Measurements from ENCODE around the gene SLC30A5. TPM values are rescaled to one million over a fixed set of nuclear protein-coding genes. Genes with fewer than 3 reads are reported as not detected.
A peak's percentile ranks its signal among the peaks of the same experiment; 100 is the strongest.

Gene SLC30A5
- total RNA-seq, 1 donor from 2014 or later, result 45.0 TPM

- peak overlapping the region; percentile 97 for H3K4me3 Mint-ChIP-seq (ENCODE audit: low read depth)
- DNase-seq (ENCODE audit: low spot score, unreplicated experiment), result no peak
These were observed 73.7 kb downstream of the SLC30A5 start for GRCh38 chr5:69167493-69167855.

GRCh38 chr5:69167929-69168328 is 74.1 kb downstream of the SLC30A5 start:
- no peak for DNase-seq (ENCODE audit: low spot score, unreplicated experiment)
- Mint-ChIP-seq H3K27ac (peak overlapping the region; percentile 98), H3K36me3 (ENCODE audit: insufficient read depth) (peaks cover 18% of the 10 kb centered on the region), H3K4me1 (ENCODE audit: low read depth) (peaks cover 17% of the 10 kb centered on the region), H3K9me3 (ENCODE audit: low read depth) (peaks cover 8% of the 10 kb centered on the region), H3K27me3 (no peaks in the 10 kb centered on the region), H3K4me3 (ENCODE audit: low read depth) (peak overlapping the region; percentile 97)
- TF ChIP-seq, protein P1, sequence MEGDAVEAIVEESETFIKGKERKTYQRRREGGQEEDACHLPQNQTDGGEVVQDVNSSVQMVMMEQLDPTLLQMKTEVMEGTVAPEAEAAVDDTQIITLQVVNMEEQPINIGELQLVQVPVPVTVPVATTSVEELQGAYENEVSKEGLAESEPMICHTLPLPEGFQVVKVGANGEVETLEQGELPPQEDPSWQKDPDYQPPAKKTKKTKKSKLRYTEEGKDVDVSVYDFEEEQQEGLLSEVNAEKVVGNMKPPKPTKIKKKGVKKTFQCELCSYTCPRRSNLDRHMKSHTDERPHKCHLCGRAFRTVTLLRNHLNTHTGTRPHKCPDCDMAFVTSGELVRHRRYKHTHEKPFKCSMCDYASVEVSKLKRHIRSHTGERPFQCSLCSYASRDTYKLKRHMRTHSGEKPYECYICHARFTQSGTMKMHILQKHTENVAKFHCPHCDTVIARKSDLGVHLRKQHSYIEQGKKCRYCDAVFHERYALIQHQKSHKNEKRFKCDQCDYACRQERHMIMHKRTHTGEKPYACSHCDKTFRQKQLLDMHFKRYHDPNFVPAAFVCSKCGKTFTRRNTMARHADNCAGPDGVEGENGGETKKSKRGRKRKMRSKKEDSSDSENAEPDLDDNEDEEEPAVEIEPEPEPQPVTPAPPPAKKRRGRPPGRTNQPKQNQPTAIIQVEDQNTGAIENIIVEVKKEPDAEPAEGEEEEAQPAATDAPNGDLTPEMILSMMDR (IDR thresholded peaks at IDR 0.05; ENCODE audit: unreplicated experiment), result no peak

More at GRCh38 chr5:69167493-69167855, 73.7 kb downstream of the SLC30A5 start:
- H3K4me1 Mint-ChIP-seq (ENCODE audit: low read depth), result peaks cover 17% of the 10 kb centered on the region
- peaks cover 8% of the 10 kb centered on the region for H3K9me3 Mint-ChIP-seq (ENCODE audit: low read depth)
- H3K27ac Mint-ChIP-seq, result peak overlapping the region; percentile 98
- no peaks in the 10 kb centered on the region for H3K27me3 Mint-ChIP-seq
- TF ChIP-seq, protein P1 (IDR thresholded peaks at IDR 0.05; ENCODE audit: unreplicated experiment), result no peak
- H3K36me3 Mint-ChIP-seq (ENCODE audit: insufficient read depth), result peaks cover 18% of the 10 kb centered on the region

DNA sequence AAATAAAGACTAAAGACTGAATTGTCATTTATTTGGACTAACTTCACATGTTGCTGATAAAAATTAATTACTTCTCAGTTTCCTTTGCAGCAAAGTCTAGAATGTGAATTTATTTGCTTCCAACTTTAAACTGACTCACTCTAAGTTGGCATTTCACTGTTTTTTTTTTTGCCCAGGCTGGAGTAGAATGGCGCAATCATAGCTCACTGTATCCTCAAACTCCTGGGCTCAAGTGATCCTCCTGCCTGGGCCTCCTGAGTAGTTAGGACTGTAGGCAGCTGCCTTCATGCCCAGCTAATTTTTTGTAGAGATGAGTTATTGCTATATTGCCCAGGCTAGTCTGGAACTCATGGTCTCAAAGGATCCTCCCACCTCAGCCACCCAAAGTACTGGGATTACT is 76.7 kb downstream of the SLC30A5 start:
- Mint-ChIP-seq H3K27ac (no peak overlapping the region), H3K27me3 (no peaks in the 10 kb centered on the region), H3K4me1 (ENCODE audit: low read depth) (peaks cover 17% of the 10 kb centered on the region), H3K4me3 (ENCODE audit: low read depth) (no peak overlapping the region), H3K9me3 (ENCODE audit: low read depth) (peaks cover 8% of the 10 kb centered on the region), H3K36me3 (ENCODE audit: insufficient read depth) (peaks cover 26% of the 10 kb centered on the region)
- no peak for DNase-seq (ENCODE audit: low spot score, unreplicated experiment)
- TF ChIP-seq, protein P1 (IDR thresholded peaks at IDR 0.05; ENCODE audit: unreplicated experiment), result no peak

DNA sequence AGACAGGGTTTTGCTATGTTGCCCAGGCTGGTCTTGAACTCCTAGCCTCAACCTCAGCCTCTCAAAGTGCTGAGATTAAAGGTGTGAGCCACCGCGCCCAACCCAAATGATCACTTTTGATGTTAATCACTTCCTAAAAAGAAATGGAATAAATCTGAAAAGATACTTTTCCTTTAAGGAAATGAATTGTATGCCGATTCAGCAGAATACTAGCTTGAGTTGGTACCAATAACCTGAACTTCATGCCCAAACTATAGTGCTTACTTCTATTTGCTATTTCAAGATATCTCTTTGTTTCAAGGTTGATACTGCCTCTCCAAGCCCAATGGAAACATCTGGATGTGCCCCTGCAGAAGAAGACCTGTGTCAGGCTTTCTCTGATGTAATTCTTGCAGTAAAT is 77.2 kb downstream of the SLC30A5 start:
- Mint-ChIP-seq H3K4me1 (ENCODE audit: low read depth) (peaks cover 17% of the 10 kb centered on the region), H3K27ac (no peak overlapping the region), H3K4me3 (ENCODE audit: low read depth) (no peak overlapping the region), H3K27me3 (no peaks in the 10 kb centered on the region), H3K36me3 (ENCODE audit: insufficient read depth) (peaks cover 25% of the 10 kb centered on the region), H3K9me3 (ENCODE audit: low read depth) (peaks cover 5% of the 10 kb centered on the region)
- TF ChIP-seq, protein P1 (IDR thresholded peaks at IDR 0.05; ENCODE audit: unreplicated experiment), result no peak
- DNase-seq (ENCODE audit: low spot score, unreplicated experiment), result no peak

Other genes with a start within 250 kb of the SLC30A5 start
- gene CCNB1, start 73.1 kb downstream of the SLC30A5 start, total RNA-seq, result 104 and 105 TPM in 2 replicates
- gene CENPH, start 95.6 kb downstream of the SLC30A5 start, total RNA-seq, result 22.2 and 23.8 TPM in 2 replicates
- 30.8 TPM in 2 replicates for gene CDK7, start 140.9 kb downstream of the SLC30A5 start, total RNA-seq
- 10.8 and 15.5 TPM in 2 replicates for gene CCDC125, start 238.8 kb downstream of the SLC30A5 start, total RNA-seq

Data from progenitor cell of endocrine pancreas (in vitro differentiated cells).